SK-N-SH (cell line): Measurements from ENCODE around the gene PARD3. TPM values are rescaled to one million over a fixed set of nuclear protein-coding genes. Genes with fewer than 3 reads are reported as not detected.
A peak's percentile ranks its signal among the peaks of the same experiment; 100 is the strongest.

Source experiments
- CTCF ChIA-PET: fragments of 300-600, 350-600 bp; formaldehyde crosslinking; extraction: SDS; loops from one replicate; lab custom pipeline; 2021; lab: Yijun Ruan, JAX
- POLR2A ChIA-PET: fragments of 350-600 bp; sonication (Branson Sonifier 250); formaldehyde crosslinking; extraction: SDS; loops from one replicate; lab custom pipeline; 2020; ENCODE audit warnings: antibody characterized with exemption, inconsistent platforms; lab: Yijun Ruan, JAX
- DNase-seq: peaks from one replicate; pipeline ENCODE4 v3.0.0; 2012
- H2AFZ ChIP-seq: fragments of 200-600 bp; sonication (generic); 2 replicates; pipeline ENCODE4 v1.8.1; 2016; ENCODE audit warnings: antibody characterized with exemption, mild to moderate bottlenecking, low read depth
- H3F3A ChIP-seq: fragments of 200-600 bp; sonication (generic); replicated peaks from 2 replicates; pipeline ENCODE3; 2016; ENCODE audit warnings: antibody characterized with exemption, mild to moderate bottlenecking; ENCODE audit not compliant: insufficient read depth
- H3K27ac ChIP-seq, 2 experiments: fragments of 200-500 bp in 1 of 2; fragments of 200-600 bp in 1 of 2; sonication (Bioruptor generic) in 1 of 2; sonication (generic), shearing (Covaris generic) in 1 of 2; 2 replicates each; pipeline versions ENCODE4 v1.5.1 to v1.6.1; 2014 to 2016; ENCODE audit warnings: low read depth in 2 of 2, inconsistent platforms in 1 of 2, low read length in 1 of 2, mild to moderate bottlenecking in 1 of 2, mixed read lengths in 1 of 2
- H3K27me3 ChIP-seq: fragments of 200-600 bp; sonication (generic), shearing (Covaris generic); 2 replicates; pipeline ENCODE4 v1.6.1; 2016; ENCODE audit warnings: mixed run types; ENCODE audit not compliant: insufficient read depth
- H3K36me3 ChIP-seq, 2 experiments: fragments of 200-500 bp in 1 of 2; fragments of 200-600 bp in 1 of 2; sonication (Bioruptor generic) in 1 of 2; sonication (generic) in 1 of 2; replicated peaks in 1 of 2; 2 replicates each; pipeline versions ENCODE3 to v1.5.1; 2014 to 2016; ENCODE audit warnings: low read length in 1 of 2, mild to moderate bottlenecking in 1 of 2; ENCODE audit not compliant: insufficient read depth in 2 of 2, control insufficient read depth in 1 of 2
- H3K4me1 ChIP-seq, 2 experiments: fragments of 200-500 bp in 1 of 2; fragments of 200-600 bp in 1 of 2; sonication (Bioruptor generic) in 1 of 2; sonication (generic), shearing (Covaris generic) in 1 of 2; 2 replicates each; pipeline versions ENCODE4 v1.5.1 to v1.6.1; 2014 to 2016; ENCODE audit warnings: low read depth in 1 of 2, low read length in 1 of 2, mixed run types in 1 of 2; ENCODE audit not compliant: insufficient read depth in 2 of 2, control insufficient read depth in 1 of 2
- H3K4me2 ChIP-seq: fragments of 200-600 bp; sonication (generic), shearing (Covaris generic); 2 replicates; pipeline ENCODE4 v1.6.1; 2017; ENCODE audit warnings: mixed run types
- H3K4me3 ChIP-seq, 2 experiments: fragments of 200-500 bp in 1 of 2; fragments of 200-600 bp in 1 of 2; sonication (Bioruptor generic) in 1 of 2; sonication (generic), shearing (Covaris generic) in 1 of 2; 2 replicates each; pipeline versions ENCODE4 v1.5.1 to v1.8.1; 2014 to 2016; ENCODE audit warnings: low read depth in 2 of 2, inconsistent platforms in 1 of 2, low read length in 1 of 2, mild to moderate bottlenecking in 1 of 2, mixed read lengths in 1 of 2, moderate library complexity in 1 of 2
- H3K79me2 ChIP-seq: fragments of 200-600 bp; sonication (generic); 2 replicates; pipeline ENCODE4 v1.8.1; 2017; ENCODE audit warnings: mild to moderate bottlenecking; ENCODE audit not compliant: insufficient read depth
- H3K9ac ChIP-seq: fragments of 200-600 bp; sonication (generic); 2 replicates; pipeline ENCODE4 v1.6.1; 2017; ENCODE audit warnings: mixed run types
- H3K9me2 ChIP-seq: fragments of 200-600 bp; sonication (generic); 2 replicates; pipeline ENCODE4 v1.6.1; 2017; ENCODE audit warnings: mixed run types
- H3K9me3 ChIP-seq: fragments of 200-600 bp; sonication (generic); 2 replicates; pipeline ENCODE4 v1.6.1; 2017; ENCODE audit warnings: mixed run types, mild to moderate bottlenecking, moderate library complexity
- H4K20me1 ChIP-seq: fragments of 200-600 bp; sonication (generic); 2 replicates; pipeline ENCODE4 v1.6.1; 2017; ENCODE audit warnings: mild to moderate bottlenecking, mixed run types; ENCODE audit not compliant: insufficient read depth
- CHD2 ChIP-seq: fragments of 150-350 bp; IDR thresholded peaks from 2 replicates; pipeline ENCODE4 v1.6.1; 2018; ENCODE audit warnings: low read length; ENCODE audit not compliant: partially characterized antibody
- ELF1 ChIP-seq: IDR thresholded peaks from 2 replicates; pipeline ENCODE4 v1.4.0; 2012
- EP300 ChIP-seq, 2 experiments: IDR thresholded peaks; 2 replicates each; pipeline versions ENCODE4 v1.4.0 to v1.6.1; 2012; ENCODE audit warnings: borderline replicate concordance in 1 of 2, low read depth in 1 of 2, low read length in 1 of 2
- GATA2 ChIP-seq: sonication (generic); formaldehyde crosslinking; IDR thresholded peaks from 2 replicates; pipeline ENCODE4 v1.5.0; 2020; ENCODE audit warnings: mild to moderate bottlenecking, missing genetic modification reagents
- JUND ChIP-seq: IDR thresholded peaks from 2 replicates; pipeline ENCODE4 v1.4.0; 2012
- MAX ChIP-seq: IDR thresholded peaks from 2 replicates; pipeline ENCODE4 v1.4.0; 2012; ENCODE audit warnings: low read depth
- MXI1 ChIP-seq: IDR thresholded peaks from 2 replicates; pipeline ENCODE4 v1.6.1; 2012; ENCODE audit warnings: mild to moderate bottlenecking, low read depth, low read length, improper control_type of control experiment
- PBX3 ChIP-seq: IDR thresholded peaks from 2 replicates; pipeline ENCODE4; 2012
- RAD21 ChIP-seq: IDR thresholded peaks from 2 replicates; pipeline ENCODE4 v1.6.1; 2012; ENCODE audit warnings: mild to moderate bottlenecking, low read length
- RCOR1 ChIP-seq: fragments of 150-350 bp; IDR thresholded peaks from 2 replicates; pipeline ENCODE4 v1.6.1; 2017; ENCODE audit warnings: antibody characterized with exemption, low read length
- REST ChIP-seq: IDR thresholded peaks from 2 replicates; pipeline ENCODE4 v1.6.1; 2012; ENCODE audit warnings: mild to moderate bottlenecking, low read depth, low read length, moderate library complexity
- RFX5 ChIP-seq: IDR thresholded peaks from 2 replicates; pipeline ENCODE4 v1.6.1; 2012; ENCODE audit warnings: mild to moderate bottlenecking, improper control_type of control experiment, low read length
- YY1 ChIP-seq: IDR thresholded peaks from 2 replicates; pipeline ENCODE4 v1.4.0; 2012; ENCODE audit warnings: low read depth, mild to moderate bottlenecking
- ZBTB33 ChIP-seq: IDR thresholded peaks from 2 replicates; pipeline ENCODE4 v1.4.0; 2012; ENCODE audit warnings: low read depth, borderline replicate concordance
- WGBS: methylation state at CpG from one replicate; pipeline ENCODE4 v1.1.6; 2017; ENCODE audit warnings: low lambda C conversion rate; 5-methylcytosine and 5-hydroxymethylcytosine counted together
- polyA plus RNA-seq, 3 experiments: library from polyadenylated mRNA; depleted of rRNA; stranded (reverse); fragments of >200 nt; gene quantifications; 2 replicates each; pipeline ENCODE4 v1.2.3, GENCODE V29; 2012

Gene PARD3
- polyA plus RNA-seq, 1 of the 3 experiments (the other 2 are of a cell fraction) = 29.4 TPM

- Histone ChIP-seq H3K9me2 (no peaks in the 10 kb centered on the region), H3K4me1 (peaks cover 0 to 17% of the 10 kb centered on the region in 2 experiments; a peak in 2 of 4 replicates), H3K79me2 (no peaks in the 10 kb centered on the region), H4K20me1 (no peaks in the 10 kb centered on the region), H3K4me2 (no peak overlapping the region), H3F3A (no peaks in the 10 kb centered on the region), H3K9ac (no peak overlapping the region), H3K4me3 (no peak overlapping the region), H3K27ac (peak overlapping the region in 1 of 2 experiments; percentile 88; a peak in 2 of 4 replicates), H3K9me3 (no peaks in the 10 kb centered on the region), H3K27me3 (no peaks in the 10 kb centered on the region), H2AFZ (no peak overlapping the region), H3K36me3 (no peaks in the 10 kb centered on the region)
- TF ChIP-seq MXI1 (0 out of 2 replicates have a peak, but pooled peaks have one; percentile 10), RCOR1 (0 out of 2 replicates have a peak, but pooled peaks have one; percentile 1), RAD21 (no peak), EP300 (IDR thresholded peaks at IDR 0.05; ENCODE audit: borderline replicate concordance in 1 of 2, low read depth in 1 of 2, low read length in 1 of 2) (0 out of 4 replicates have a peak, but pooled peaks of 1 of the 2 experiments have one; percentile 4)
- peak; percentile 31 for DNase-seq
- POLR2A ChIA-PET = no interaction called here
- WGBS = 74% methylated on average over 9 of the region's 9 CpGs
- CTCF ChIA-PET = interaction anchor here (0.8 kb wide), 1 partner anchor 772 kb away, joined by 3 read pairs; no protein-coding TSS in a partner anchor
Observed at GRCh38 chr10:34102893-34103506, 712.1 kb downstream of the PARD3 start.

GRCh38 chr10:34102237-34102673 lies 712.8 kb downstream of the PARD3 start:
- Histone ChIP-seq H3K4me1 (peaks cover 0 to 17% of the 10 kb centered on the region in 2 experiments; a peak in 2 of 4 replicates), H3K9me2 (no peaks in the 10 kb centered on the region), H3K36me3 (no peaks in the 10 kb centered on the region), H3K27me3 (no peaks in the 10 kb centered on the region), H4K20me1 (no peaks in the 10 kb centered on the region), H2AFZ (no peak overlapping the region), H3F3A (no peaks in the 10 kb centered on the region), H3K4me2 (peak overlapping the region; percentile 5; the same call in 1 of the 2 replicates), H3K9ac (no peak overlapping the region), H3K9me3 (no peaks in the 10 kb centered on the region), H3K79me2 (no peaks in the 10 kb centered on the region), H3K4me3 (no peak overlapping the region), H3K27ac (peak overlapping the region in 1 of 2 experiments; percentile 88; a peak in 2 of 4 replicates)
- ChIA-PET POLR2A (no interaction called here), CTCF (interaction anchor here (0.8 kb wide), 1 partner anchor 771 kb away, joined by 3 read pairs; no protein-coding TSS in a partner anchor)
- TF ChIP-seq MXI1 = no peak
- TF ChIP-seq ELF1 = no peak
- no peak for TF ChIP-seq RFX5
- TF ChIP-seq YY1 = no peak
- no peak for TF ChIP-seq GATA2 (CRISPR knock-in tag)
- no peak for TF ChIP-seq CHD2
- peak; percentile 59 for DNase-seq
- 51% methylated on average over 9 of the region's 15 CpGs for WGBS

GRCh38 chr10:34101001-34101400 lies 714.1 kb downstream of the PARD3 start:
- no peaks in the 10 kb centered on the region for H3K9me3 ChIP-seq
- H4K20me1 ChIP-seq = no peaks in the 10 kb centered on the region
- no peaks in the 10 kb centered on the region for H3F3A ChIP-seq
- no peak overlapping the region for H3K27ac ChIP-seq
- no peak overlapping the region for H2AFZ ChIP-seq
- no peaks in the 10 kb centered on the region for H3K27me3 ChIP-seq
- POLR2A ChIA-PET = no interaction called here
- no peaks in the 10 kb centered on the region for H3K36me3 ChIP-seq
- H3K4me1 ChIP-seq = peaks cover 0 to 17% of the 10 kb centered on the region in 2 experiments; a peak in 2 of 4 replicates
- CTCF ChIA-PET = no interaction called here
- no peak overlapping the region for H3K4me2 ChIP-seq
- no peak overlapping the region for H3K4me3 ChIP-seq
- no peak for DNase-seq
- H3K9me2 ChIP-seq = no peaks in the 10 kb centered on the region
- WGBS = 100% methylated on average over 2 of the region's 5 CpGs
- no peak overlapping the region for H3K9ac ChIP-seq
- H3K79me2 ChIP-seq = no peaks in the 10 kb centered on the region
- TF ChIP-seq PBX3 = no peak
- no peak for TF ChIP-seq REST
- TF ChIP-seq ZBTB33 = no peak
- no peak for TF ChIP-seq RAD21
- no peak for TF ChIP-seq EP300 (IDR thresholded peaks at IDR 0.05; ENCODE audit: borderline replicate concordance in 1 of 2, low read depth in 1 of 2, low read length in 1 of 2)
- TF ChIP-seq JUND = no peak
- no peak for TF ChIP-seq MAX
